H9 (cell line): ENCODE data around the gene CADPS. TPM values are rescaled to one million over a fixed set of nuclear protein-coding genes. Genes with fewer than 3 reads are reported as not detected.

Source experiments
- DNase-seq: peaks from one replicate; pipeline ENCODE4 v3.0.0-alpha.2; 2017
- H2AFZ ChIP-seq: one replicate; pipeline ENCODE4 v1.6.1; 2013; ENCODE audit warnings: mild to moderate bottlenecking, low read length, control low read depth, moderate library complexity
- H2AK5ac ChIP-seq: 2 replicates; pipeline ENCODE4 v1.6.1; 2013; ENCODE audit warnings: low read length, control low read depth, mixed read lengths; ENCODE audit not compliant: insufficient read length
- H2BK120ac ChIP-seq: one replicate; pipeline ENCODE4 v1.6.1; 2013; ENCODE audit warnings: low read depth, mild to moderate bottlenecking, low read length, control low read depth, inconsistent platforms; ENCODE audit not compliant: poor library complexity, severe bottlenecking
- H2BK12ac ChIP-seq: 2 replicates; pipeline ENCODE4 v1.6.1; 2013; ENCODE audit warnings: low read length, control low read depth, mixed read lengths, low read depth; ENCODE audit not compliant: insufficient read length
- H2BK15ac ChIP-seq: 2 replicates; pipeline ENCODE4 v1.6.1; 2013; ENCODE audit warnings: low read depth, low read length, control low read depth
- H2BK20ac ChIP-seq: one replicate; pipeline ENCODE4 v1.6.1; 2013; ENCODE audit warnings: low read depth, mild to moderate bottlenecking, low read length, control low read depth, inconsistent platforms; ENCODE audit not compliant: poor library complexity, severe bottlenecking
- H2BK5ac ChIP-seq: 2 replicates; pipeline ENCODE4 v1.6.1; 2013; ENCODE audit warnings: low read length, control low read depth, mixed read lengths; ENCODE audit not compliant: insufficient read length
- H3K14ac ChIP-seq: 2 replicates; pipeline ENCODE4 v1.6.1; 2013; ENCODE audit warnings: low read length, control low read depth; ENCODE audit not compliant: insufficient read depth
- H3K18ac ChIP-seq: 2 replicates; pipeline ENCODE4 v1.6.1; 2013; ENCODE audit warnings: low read depth, mild to moderate bottlenecking, mixed read lengths, low read length, control low read depth; ENCODE audit not compliant: insufficient read length
- H3K23ac ChIP-seq: 2 replicates; pipeline ENCODE4 v1.6.1; 2013; ENCODE audit warnings: low read length, control low read depth, mixed read lengths, low read depth; ENCODE audit not compliant: insufficient read length
- H3K23me2 ChIP-seq: 2 replicates; pipeline ENCODE4 v1.6.1; 2013; ENCODE audit warnings: low read depth, mild to moderate bottlenecking, mixed read lengths, low read length, control low read depth; ENCODE audit not compliant: insufficient read length, poor library complexity, severe bottlenecking
- H3K27ac ChIP-seq: 2 replicates; pipeline ENCODE4 v1.5.1; 2013; ENCODE audit warnings: low read length, control low read depth, mixed read lengths, low read depth; ENCODE audit not compliant: insufficient read length
- H3K27me3 ChIP-seq: 2 replicates; pipeline ENCODE4 v1.6.1; 2013; ENCODE audit warnings: low read length, control low read depth, inconsistent platforms; ENCODE audit not compliant: insufficient read depth
- H3K4ac ChIP-seq: 2 replicates; pipeline ENCODE4 v1.6.1; 2013; ENCODE audit warnings: low read depth, mild to moderate bottlenecking, control low read depth, inconsistent platforms, low read length, moderate library complexity
- H3K4me1 ChIP-seq: 2 replicates; pipeline ENCODE4 v1.6.1; 2013; ENCODE audit warnings: low read length, control low read depth, inconsistent platforms; ENCODE audit not compliant: insufficient read depth
- H3K4me2 ChIP-seq: 2 replicates; pipeline ENCODE4 v1.6.1; 2013; ENCODE audit warnings: low read length, control low read depth, mixed read lengths; ENCODE audit not compliant: insufficient read length, insufficient read depth
- H3K56ac ChIP-seq: 2 replicates; pipeline ENCODE4 v1.6.1; 2013; ENCODE audit warnings: low read depth, mild to moderate bottlenecking, mixed read lengths, low read length, control low read depth; ENCODE audit not compliant: insufficient read length
- H3K79me1 ChIP-seq: 2 replicates; pipeline ENCODE4 v1.6.1; 2013; ENCODE audit warnings: low read depth, mild to moderate bottlenecking, moderate library complexity, low read length, control low read depth, inconsistent platforms; ENCODE audit not compliant: insufficient read depth, poor library complexity, severe bottlenecking
- H3K79me2 ChIP-seq: 2 replicates; pipeline ENCODE4 v1.6.1; 2013; ENCODE audit warnings: low read length, control low read depth, inconsistent platforms; ENCODE audit not compliant: insufficient read depth
- H3K9ac ChIP-seq: 2 replicates; pipeline ENCODE4 v1.6.1; 2013; ENCODE audit warnings: low read length, control low read depth, mixed read lengths; ENCODE audit not compliant: insufficient read length; ENCODE audit errors: extremely low read depth
- H3K9me3 ChIP-seq: one replicate; pipeline ENCODE4 v1.6.1; 2013; ENCODE audit warnings: low read depth, low read length, inconsistent platforms; ENCODE audit not compliant: control insufficient read depth
- H3T11ph ChIP-seq: one replicate; pipeline ENCODE4 v1.6.1; 2013; ENCODE audit warnings: mild to moderate bottlenecking, low read length, control low read depth, inconsistent platforms
- H4K20me1 ChIP-seq: one replicate; pipeline ENCODE4 v1.6.1; 2013; ENCODE audit not compliant: control insufficient read depth, insufficient read length, insufficient read depth
- H4K5ac ChIP-seq: 2 replicates; pipeline ENCODE4 v1.6.1; 2013; ENCODE audit warnings: low read depth, mild to moderate bottlenecking, mixed read lengths, low read length, control low read depth; ENCODE audit not compliant: insufficient read length
- H4K8ac ChIP-seq: replicated peaks from 2 replicates; pipeline ENCODE4 v1.6.1; 2013; ENCODE audit warnings: low read length, control low read depth, mixed read lengths, low read depth; ENCODE audit not compliant: insufficient read length
- H4K91ac ChIP-seq: 2 replicates; pipeline ENCODE4 v1.6.1; 2013; ENCODE audit warnings: low read depth, mild to moderate bottlenecking, moderate library complexity, mixed read lengths, low read length, control low read depth; ENCODE audit not compliant: insufficient read length
- H3K27ac Mint-ChIP-seq, 3 experiments: 2 replicates in 2 of 3; 3 replicates in 1 of 3; pipeline ENCODE4 v1.8.0; 2020 to 2021; ENCODE audit warnings: mixed read lengths in 3 of 3, mild to moderate bottlenecking in 1 of 3, moderate library complexity in 1 of 3
- H3K27me3 Mint-ChIP-seq: 2 replicates; pipeline ENCODE4 v1.8.0; 2021; ENCODE audit warnings: low read depth, mild to moderate bottlenecking, moderate library complexity, mixed read lengths
- H3K36me3 Mint-ChIP-seq, 3 experiments: 2 replicates in 2 of 3; 3 replicates in 1 of 3; pipeline ENCODE4 v1.8.0; 2020 to 2021; ENCODE audit warnings: low read depth in 3 of 3, mixed read lengths in 3 of 3; ENCODE audit not compliant: insufficient read depth in 1 of 3
- H3K4me1 Mint-ChIP-seq, 2 experiments: 2 replicates each; pipeline ENCODE4 v1.8.0; 2020; ENCODE audit warnings: mixed read lengths in 2 of 2
- H3K4me3 Mint-ChIP-seq, 2 experiments: 2 replicates in 1 of 2; 3 replicates in 1 of 2; pipeline ENCODE4 v1.8.0; 2020 to 2021; ENCODE audit warnings: mild to moderate bottlenecking in 2 of 2, mixed read lengths in 2 of 2, moderate library complexity in 1 of 2
- H3K9me3 Mint-ChIP-seq, 2 experiments: 2 replicates in 1 of 2; 3 replicates in 1 of 2; pipeline ENCODE4 v1.8.0; 2020; ENCODE audit warnings: mild to moderate bottlenecking in 2 of 2, mixed read lengths in 2 of 2, moderate library complexity in 1 of 2
- WGBS: extraction: QIAGEN DNeasy Blood & Tissue Kit; methylation state at CpG from one replicate; pipeline ENCODE4 v1.1.7; 2013; ENCODE audit warnings: missing lambda C conversion rate, low lambda C conversion rate, mixed read lengths; ENCODE audit not compliant: insufficient read length; ENCODE audit errors: extremely low coverage; 5-methylcytosine and 5-hydroxymethylcytosine counted together
- total RNA-seq: library from RNA; stranded (reverse); gene quantifications from 2 replicates; pipeline ENCODE4 v1.2.1, GENCODE V29; 2021
- TF ChIP-seq, protein P1 (sequence below): fragments of 200-600 bp; sonication (generic); conservative IDR thresholded peaks from 3 replicates; pipeline ENCODE4 v1.8.0; 2021; ENCODE audit warnings: antibody characterized with exemption, mild to moderate bottlenecking

The CADPS gene
- total RNA-seq, 1 experiment from 2014 or later: 6.6 TPM

DNA sequence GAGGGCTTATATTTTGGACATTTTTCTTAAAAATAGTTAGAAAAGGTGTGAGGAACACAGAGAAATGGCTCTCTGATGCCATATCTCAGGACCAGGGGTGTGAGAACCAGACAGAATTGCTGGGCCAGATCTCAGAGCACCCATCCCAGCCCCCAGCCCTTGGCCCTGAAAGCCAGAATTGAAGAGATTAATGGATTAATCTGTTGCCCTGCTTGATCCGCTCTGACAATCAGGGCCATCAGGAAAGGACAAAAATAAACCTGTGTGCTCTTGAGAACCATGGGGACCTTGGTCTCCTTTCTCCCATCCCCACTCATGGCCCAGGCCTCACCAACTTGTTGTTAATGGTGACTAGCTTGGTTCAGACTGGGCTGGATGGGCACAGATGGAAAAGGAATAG is 113.5 kb downstream of the CADPS start:
- Histone ChIP-seq H3K27me3 (no peaks in the 10 kb centered on the region), H3K27ac (no peak overlapping the region), H3T11ph (no peak overlapping the region), H2BK15ac (no peak overlapping the region), H4K8ac (no peak overlapping the region), H3K23me2 (no peaks in the 10 kb centered on the region), H2AFZ (no peak overlapping the region), H3K79me1 (no peaks in the 10 kb centered on the region), H2AK5ac (no peak overlapping the region), H3K4ac (no peak overlapping the region), H3K14ac (no peak overlapping the region), H3K4me2 (no peak overlapping the region), H3K79me2 (no peaks in the 10 kb centered on the region), H3K9ac (no peak overlapping the region), H3K4me1 (no peaks in the 10 kb centered on the region), H3K23ac (no peak overlapping the region), H4K91ac (no peak overlapping the region), H2BK5ac (no peak overlapping the region), H3K18ac (no peak overlapping the region), H4K20me1 (no peaks in the 10 kb centered on the region), H2BK20ac (no peak overlapping the region), H2BK120ac (no peak overlapping the region), H2BK12ac (no peak overlapping the region), H4K5ac (no peak overlapping the region), H3K9me3 (no peaks in the 10 kb centered on the region), H3K56ac (no peak overlapping the region)
- H3K9me3 Mint-ChIP-seq: no peaks in the 10 kb centered on the region
- DNase-seq: no peak
- peaks cover 8 to 11% of the 10 kb centered on the region in 2 experiments for H3K4me1 Mint-ChIP-seq
- no peak overlapping the region for H3K27ac Mint-ChIP-seq
- WGBS: no CpG with 5 or more reads among the region's 1 CpG
- H3K36me3 Mint-ChIP-seq: no peaks in the 10 kb centered on the region
- TF ChIP-seq, protein P1, sequence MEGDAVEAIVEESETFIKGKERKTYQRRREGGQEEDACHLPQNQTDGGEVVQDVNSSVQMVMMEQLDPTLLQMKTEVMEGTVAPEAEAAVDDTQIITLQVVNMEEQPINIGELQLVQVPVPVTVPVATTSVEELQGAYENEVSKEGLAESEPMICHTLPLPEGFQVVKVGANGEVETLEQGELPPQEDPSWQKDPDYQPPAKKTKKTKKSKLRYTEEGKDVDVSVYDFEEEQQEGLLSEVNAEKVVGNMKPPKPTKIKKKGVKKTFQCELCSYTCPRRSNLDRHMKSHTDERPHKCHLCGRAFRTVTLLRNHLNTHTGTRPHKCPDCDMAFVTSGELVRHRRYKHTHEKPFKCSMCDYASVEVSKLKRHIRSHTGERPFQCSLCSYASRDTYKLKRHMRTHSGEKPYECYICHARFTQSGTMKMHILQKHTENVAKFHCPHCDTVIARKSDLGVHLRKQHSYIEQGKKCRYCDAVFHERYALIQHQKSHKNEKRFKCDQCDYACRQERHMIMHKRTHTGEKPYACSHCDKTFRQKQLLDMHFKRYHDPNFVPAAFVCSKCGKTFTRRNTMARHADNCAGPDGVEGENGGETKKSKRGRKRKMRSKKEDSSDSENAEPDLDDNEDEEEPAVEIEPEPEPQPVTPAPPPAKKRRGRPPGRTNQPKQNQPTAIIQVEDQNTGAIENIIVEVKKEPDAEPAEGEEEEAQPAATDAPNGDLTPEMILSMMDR: no peak
- no peak overlapping the region for H3K4me3 Mint-ChIP-seq
- no peaks in the 10 kb centered on the region for H3K27me3 Mint-ChIP-seq
